Stimulated activated naive CD8-positive, alpha-beta T cell treated with anti-CD3 and anti-CD28 coated beads, Interleukin-15, Interleukin-2, amounts not matched to agents 100 ng/mL and 50 ng/mL, for 24 hours (primary cell): ENCODE measurements around the gene SFMBT1.

Source experiments
- H3K27ac Mint-ChIP-seq: one replicate; pipeline ENCODE4 v1.8.0; 2021; ENCODE audit warnings: mild to moderate bottlenecking, mixed read lengths
- H3K27me3 Mint-ChIP-seq: one replicate; pipeline ENCODE4 v1.8.0; 2021; ENCODE audit warnings: mixed read lengths
- H3K36me3 Mint-ChIP-seq: one replicate; pipeline ENCODE4 v1.8.0; 2021; ENCODE audit warnings: low read depth, mixed read lengths
- H3K4me1 Mint-ChIP-seq: one replicate; pipeline ENCODE4 v1.8.0; 2021; ENCODE audit warnings: low read depth, mixed read lengths
- H3K4me3 Mint-ChIP-seq: one replicate; pipeline ENCODE4 v1.8.0; 2021; ENCODE audit warnings: mild to moderate bottlenecking, mixed read lengths
- H3K9me3 Mint-ChIP-seq: one replicate; pipeline ENCODE4 v1.8.0; 2021; ENCODE audit warnings: mixed read lengths

SFMBT1 gene

DNA sequence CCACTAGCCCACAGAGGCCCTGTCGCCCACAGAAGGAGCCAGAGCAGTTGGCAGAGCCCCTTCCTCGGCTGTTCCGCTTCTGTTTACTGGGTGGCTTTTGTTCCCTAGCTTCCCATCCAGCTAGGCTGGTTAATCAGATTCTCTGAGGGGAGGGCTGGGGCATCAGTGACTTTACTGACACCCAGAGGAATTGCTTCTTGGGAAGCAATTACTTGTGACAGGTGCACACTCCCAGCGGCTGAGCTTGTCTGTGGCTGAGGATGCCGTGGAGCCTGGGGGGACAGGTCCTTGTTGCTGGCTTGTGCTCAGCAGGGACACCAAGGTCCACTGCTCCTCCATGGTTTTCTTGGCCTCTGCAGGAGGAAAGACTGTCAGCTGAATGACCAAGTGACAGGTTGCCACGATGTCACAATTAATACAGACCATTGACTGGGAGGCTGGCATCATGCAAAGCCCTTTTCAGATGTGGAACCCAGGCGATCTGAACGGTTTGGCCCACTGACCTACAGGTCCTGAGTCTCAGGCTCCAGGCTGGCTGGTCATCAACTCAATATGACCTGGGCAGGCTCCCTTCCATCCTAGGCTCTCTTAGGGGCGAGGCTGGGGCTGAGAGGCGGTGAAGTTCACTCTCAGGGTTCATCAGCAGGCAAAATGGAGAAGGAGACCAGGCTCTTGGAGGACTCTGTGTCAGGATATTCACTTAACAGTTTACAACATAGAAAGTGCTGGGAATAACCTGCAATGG, 31.8 kb upstream of the SFMBT1 start:
- H3K4me3 Mint-ChIP-seq, result no peak overlapping the region
- H3K27me3 Mint-ChIP-seq, result no peaks in the 10 kb centered on the region
- H3K4me1 Mint-ChIP-seq, result peaks cover 9% of the 10 kb centered on the region
- no peaks in the 10 kb centered on the region for H3K36me3 Mint-ChIP-seq
- H3K27ac Mint-ChIP-seq, result no peak overlapping the region
- no peaks in the 10 kb centered on the region for H3K9me3 Mint-ChIP-seq

DNA sequence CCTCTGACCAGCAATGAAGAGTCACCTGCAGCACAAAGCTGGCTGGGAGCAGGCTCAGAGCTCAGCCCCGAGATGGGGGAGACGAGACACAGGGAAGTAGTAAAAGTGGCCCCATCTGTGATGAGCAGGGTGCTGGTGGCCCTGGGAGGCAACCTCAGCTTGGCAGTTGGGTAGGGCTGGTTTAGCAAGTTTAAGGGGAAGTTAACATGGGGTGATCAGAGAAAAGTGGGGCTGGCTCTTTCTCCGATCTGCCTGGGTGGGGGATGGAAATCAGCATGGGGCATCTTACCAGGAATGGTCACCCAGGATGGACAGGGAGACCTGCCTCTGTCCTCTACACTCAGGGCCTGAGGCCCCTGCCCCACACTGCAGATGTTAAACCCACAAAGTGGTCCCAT, 29.9 kb upstream of the SFMBT1 start:
- H3K27me3 Mint-ChIP-seq, result no peaks in the 10 kb centered on the region
- H3K4me1 Mint-ChIP-seq, result peaks cover 14% of the 10 kb centered on the region
- no peaks in the 10 kb centered on the region for H3K9me3 Mint-ChIP-seq
- H3K36me3 Mint-ChIP-seq, result no peaks in the 10 kb centered on the region
- no peak overlapping the region for H3K27ac Mint-ChIP-seq
- H3K4me3 Mint-ChIP-seq, result no peak overlapping the region

DNA sequence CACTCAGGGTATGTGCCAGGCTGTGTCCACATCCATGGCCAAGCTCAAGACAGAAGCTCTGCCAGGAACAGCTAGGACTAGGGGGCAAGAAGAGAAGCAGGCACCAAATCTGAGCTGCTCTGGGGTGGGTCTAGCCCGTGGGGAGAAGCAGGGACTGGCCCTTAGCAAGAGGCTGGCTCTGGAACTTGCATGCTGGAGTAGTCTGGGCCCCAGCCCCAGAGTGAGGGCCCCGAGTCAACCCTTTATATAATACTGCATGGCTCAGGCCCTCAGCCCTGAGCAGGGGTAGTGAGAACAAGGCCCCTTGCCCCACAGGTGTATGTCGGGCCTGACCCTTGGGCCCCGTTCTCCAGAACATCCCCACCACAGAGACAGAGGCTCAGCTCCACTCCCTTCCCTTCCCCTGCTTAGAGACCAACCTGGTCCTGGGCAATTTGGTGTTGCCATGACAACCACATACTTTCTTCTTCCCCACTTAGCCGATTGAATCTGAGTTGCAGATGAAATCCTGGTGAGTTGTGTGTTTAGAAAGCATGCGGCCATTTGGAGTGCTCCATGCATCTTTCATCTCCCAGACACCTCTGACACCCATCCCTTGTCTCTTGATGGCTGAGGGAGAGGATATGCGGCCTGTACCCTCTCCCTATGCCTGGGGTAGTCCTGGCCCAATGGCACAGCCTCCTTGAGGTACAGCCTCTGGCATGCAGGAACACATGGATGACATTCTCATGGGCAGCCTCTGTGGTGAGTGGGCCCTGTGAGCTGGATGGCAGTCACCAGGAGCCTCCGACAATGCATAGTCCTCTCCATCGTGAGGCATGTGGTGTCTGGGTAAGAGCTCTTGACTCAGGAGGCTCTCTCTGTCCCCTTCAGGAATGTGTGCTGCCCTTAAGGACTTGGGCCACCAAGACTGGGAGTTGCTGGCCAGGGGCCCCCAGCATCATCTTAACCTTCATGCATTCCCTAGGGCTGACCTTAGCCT, 29.2 kb upstream of the SFMBT1 start:
- Mint-ChIP-seq H3K4me1 (peaks cover 14% of the 10 kb centered on the region), H3K4me3 (no peak overlapping the region), H3K27me3 (no peaks in the 10 kb centered on the region), H3K9me3 (no peaks in the 10 kb centered on the region), H3K27ac (no peak overlapping the region), H3K36me3 (no peaks in the 10 kb centered on the region)

DNA sequence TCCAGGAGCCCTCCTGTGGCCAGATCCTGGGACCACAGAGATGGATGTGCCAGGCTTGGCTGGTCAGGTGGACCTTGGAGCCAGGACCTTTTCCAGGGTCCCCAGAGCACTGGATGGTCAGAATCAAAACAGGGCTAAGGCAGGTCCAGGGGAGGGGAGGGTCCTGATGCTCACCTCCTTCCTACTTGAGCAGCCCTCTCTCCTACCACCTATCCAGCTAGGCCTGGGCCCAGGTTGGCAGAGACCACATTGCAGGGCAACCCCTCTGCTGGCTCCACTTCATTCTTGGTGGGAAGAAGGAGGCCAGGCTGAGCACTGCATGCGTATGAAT, 28.5 kb upstream of the SFMBT1 start:
- H3K9me3 Mint-ChIP-seq, result no peaks in the 10 kb centered on the region
- no peaks in the 10 kb centered on the region for H3K36me3 Mint-ChIP-seq
- no peaks in the 10 kb centered on the region for H3K27me3 Mint-ChIP-seq
- no peak overlapping the region for H3K4me3 Mint-ChIP-seq
- peaks cover 14% of the 10 kb centered on the region for H3K4me1 Mint-ChIP-seq
- H3K27ac Mint-ChIP-seq, result no peak overlapping the region

DNA sequence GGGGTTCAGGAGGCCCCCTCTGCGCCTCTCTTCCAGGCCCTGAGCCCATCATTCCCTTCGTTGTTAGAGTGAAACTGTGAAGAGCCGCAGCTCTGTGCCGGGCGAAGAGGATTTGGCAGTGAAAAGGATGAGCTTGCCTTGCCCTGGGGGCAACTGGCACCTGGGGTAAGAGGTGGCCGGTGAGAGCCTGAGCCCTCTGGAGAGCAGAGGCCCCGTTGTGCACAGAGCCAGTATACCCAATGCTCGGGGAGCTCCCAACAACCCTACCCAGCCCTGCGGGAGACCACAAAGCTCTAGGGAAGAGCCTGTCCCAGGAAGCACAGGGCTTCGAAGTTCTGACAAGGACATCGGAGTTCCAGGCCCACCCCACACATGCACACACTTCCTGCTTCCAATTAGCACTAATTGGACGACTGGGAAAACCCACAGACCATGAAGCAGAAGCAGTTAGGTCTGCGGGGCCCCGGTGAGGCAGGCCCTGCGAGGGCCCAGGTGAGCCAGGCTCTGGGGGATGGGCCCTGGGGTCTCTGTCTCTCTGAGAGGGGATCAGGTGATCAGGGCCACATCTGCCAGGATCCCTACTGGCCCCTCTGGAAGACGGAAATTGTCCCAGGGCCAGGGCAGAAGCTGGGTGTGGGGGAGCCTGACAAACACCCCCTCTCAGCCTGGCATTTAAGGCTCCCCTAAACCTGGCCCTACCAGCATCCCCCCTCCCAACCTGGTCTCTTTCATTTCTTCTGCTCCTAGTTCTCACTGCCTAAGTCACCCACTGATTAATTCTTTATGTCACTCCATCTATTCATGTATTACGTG, 27.9 kb upstream of the SFMBT1 start:
- H3K9me3 Mint-ChIP-seq, result no peaks in the 10 kb centered on the region
- peak overlapping the region; percentile 94 for H3K27ac Mint-ChIP-seq
- H3K4me1 Mint-ChIP-seq, result peaks cover 14% of the 10 kb centered on the region
- peak overlapping the region; percentile 85 for H3K4me3 Mint-ChIP-seq
- H3K36me3 Mint-ChIP-seq, result no peaks in the 10 kb centered on the region
- H3K27me3 Mint-ChIP-seq, result no peaks in the 10 kb centered on the region

DNA sequence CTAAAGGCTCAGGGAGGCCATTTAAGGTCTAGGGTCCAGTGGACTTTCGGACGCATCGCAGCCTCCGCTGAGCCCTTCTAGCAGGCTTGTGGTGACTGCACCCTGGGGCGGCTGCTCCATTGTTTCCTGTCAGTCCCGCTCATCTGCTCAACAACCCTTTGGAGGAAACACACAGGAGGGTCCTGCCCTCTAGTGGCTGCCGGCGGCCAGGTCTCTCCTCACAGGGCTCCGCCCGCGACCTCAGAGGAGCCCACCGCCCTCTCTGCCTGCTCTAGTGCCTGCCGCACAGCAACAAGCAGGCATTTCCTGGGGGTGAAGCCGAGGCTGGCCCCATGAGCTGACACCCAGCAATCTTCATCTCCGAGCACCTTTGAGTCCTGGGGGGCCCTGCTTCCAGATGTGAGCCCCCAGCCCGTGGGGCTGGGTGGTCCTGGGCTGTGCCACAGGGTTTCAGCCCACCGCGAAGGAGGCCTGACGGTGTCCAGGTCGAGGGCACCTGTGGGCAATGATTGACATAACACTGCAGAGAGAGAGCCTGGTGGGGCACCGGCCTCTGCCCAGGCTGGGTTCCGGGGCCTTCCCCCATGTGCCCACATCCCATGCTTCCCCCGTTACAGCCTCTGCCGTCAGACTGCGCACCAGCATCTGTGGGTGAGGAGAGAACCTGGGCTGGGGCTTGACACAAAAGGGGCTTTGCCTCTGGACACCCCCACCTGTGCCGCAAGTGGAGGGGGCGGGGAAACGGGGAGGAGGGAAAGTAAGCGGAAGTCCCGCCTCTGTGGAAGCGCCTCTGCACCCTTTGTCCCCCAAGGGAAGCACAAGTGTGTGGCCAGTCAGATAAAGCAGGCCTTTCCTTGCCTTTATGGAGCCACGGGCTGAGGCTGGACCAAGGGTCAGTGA, 27.0 kb upstream of the SFMBT1 start:
- Mint-ChIP-seq H3K4me1 (peaks cover 14% of the 10 kb centered on the region), H3K27ac (peak overlapping the region; percentile 94), H3K9me3 (no peaks in the 10 kb centered on the region), H3K36me3 (no peaks in the 10 kb centered on the region), H3K27me3 (no peaks in the 10 kb centered on the region), H3K4me3 (peak overlapping the region; percentile 85)

DNA sequence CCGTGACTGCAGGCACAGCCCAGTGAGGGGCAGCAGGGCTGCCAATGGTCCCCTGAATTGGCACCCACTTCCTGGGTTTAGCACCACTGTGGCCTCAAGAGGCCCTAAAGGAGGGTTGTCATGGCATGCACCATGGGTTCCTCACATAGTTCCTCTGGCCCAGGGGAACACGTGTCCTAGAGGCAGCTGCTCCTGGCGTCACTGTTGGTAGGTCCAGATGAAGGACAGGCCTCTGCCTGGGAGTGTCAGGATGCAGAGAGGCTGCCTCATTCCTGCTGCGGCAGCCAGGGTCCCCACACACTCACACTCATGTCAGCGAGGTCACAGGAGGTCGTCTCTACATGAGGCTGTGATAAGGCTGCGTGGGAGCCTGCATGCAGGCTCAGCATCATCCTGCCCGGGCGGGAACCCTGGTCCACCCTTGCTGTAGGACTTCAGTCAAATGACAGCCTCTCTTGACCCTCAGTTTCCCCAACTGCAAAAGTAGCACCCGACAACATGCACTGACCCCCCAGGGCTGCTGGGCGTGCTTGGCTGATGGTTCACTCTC, 26.1 kb upstream of the SFMBT1 start:
- no peak overlapping the region for H3K27ac Mint-ChIP-seq
- no peaks in the 10 kb centered on the region for H3K27me3 Mint-ChIP-seq
- H3K9me3 Mint-ChIP-seq, result no peaks in the 10 kb centered on the region
- H3K4me1 Mint-ChIP-seq, result peaks cover 14% of the 10 kb centered on the region
- peak overlapping the region; percentile 85 for H3K4me3 Mint-ChIP-seq
- no peaks in the 10 kb centered on the region for H3K36me3 Mint-ChIP-seq

DNA sequence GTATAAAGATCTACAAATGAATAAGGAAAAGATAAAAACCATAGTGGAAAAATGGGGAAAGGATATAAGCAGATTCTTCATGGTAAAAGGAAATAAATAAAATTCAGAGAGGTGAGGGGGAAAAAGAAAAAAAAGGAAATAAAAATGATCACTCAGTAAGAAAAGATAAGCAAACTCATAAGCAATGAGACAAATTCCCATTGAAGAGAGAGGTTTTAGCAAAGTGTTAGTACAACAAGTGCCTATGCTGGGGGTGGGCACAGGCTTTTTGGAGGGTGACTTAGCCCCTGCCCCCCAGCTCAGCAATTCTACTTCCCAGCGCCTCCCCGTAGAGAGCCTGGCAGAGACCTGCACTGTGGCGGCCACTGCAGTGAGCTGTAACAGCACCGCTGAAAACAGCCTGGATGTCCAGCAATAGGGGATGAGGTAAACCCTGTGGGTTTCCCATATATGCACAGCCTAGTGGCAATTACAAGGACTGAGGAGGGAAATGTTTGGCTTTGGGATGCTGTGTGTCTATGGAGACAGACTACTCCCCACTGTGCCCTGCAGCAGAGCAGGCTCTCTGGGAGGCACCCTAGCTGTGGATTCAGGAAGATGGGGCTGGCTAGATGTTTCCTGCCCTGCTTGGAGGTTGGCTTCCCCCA, 23.7 kb upstream of the SFMBT1 start:
- no peak overlapping the region for H3K27ac Mint-ChIP-seq
- no peaks in the 10 kb centered on the region for H3K27me3 Mint-ChIP-seq
- no peaks in the 10 kb centered on the region for H3K36me3 Mint-ChIP-seq
- no peak overlapping the region for H3K4me3 Mint-ChIP-seq
- H3K4me1 Mint-ChIP-seq, result peaks cover 14% of the 10 kb centered on the region
- no peaks in the 10 kb centered on the region for H3K9me3 Mint-ChIP-seq

DNA sequence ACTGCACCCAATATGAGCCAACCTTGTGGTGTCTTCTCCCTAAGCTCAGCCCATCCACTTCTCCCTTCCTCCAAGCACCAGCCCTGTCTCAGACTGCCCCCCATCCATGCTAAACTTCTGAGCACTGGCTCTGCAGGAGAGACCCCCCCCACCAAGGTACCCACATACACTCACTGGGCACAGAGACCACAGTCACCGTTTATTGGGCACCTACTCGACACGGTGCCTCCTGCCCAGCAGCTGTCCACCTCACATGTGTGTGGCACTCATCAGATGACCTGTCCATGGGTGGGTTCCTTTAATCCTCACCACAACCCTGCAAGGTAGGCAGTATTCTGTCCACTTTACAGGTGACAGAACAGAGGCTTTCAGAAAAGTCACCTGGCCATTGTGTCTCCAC, 22.3 kb upstream of the SFMBT1 start:
- no peaks in the 10 kb centered on the region for H3K9me3 Mint-ChIP-seq
- H3K4me3 Mint-ChIP-seq, result no peak overlapping the region
- H3K36me3 Mint-ChIP-seq, result no peaks in the 10 kb centered on the region
- H3K27ac Mint-ChIP-seq, result no peak overlapping the region
- H3K27me3 Mint-ChIP-seq, result no peaks in the 10 kb centered on the region
- H3K4me1 Mint-ChIP-seq, result peaks cover 10% of the 10 kb centered on the region

DNA sequence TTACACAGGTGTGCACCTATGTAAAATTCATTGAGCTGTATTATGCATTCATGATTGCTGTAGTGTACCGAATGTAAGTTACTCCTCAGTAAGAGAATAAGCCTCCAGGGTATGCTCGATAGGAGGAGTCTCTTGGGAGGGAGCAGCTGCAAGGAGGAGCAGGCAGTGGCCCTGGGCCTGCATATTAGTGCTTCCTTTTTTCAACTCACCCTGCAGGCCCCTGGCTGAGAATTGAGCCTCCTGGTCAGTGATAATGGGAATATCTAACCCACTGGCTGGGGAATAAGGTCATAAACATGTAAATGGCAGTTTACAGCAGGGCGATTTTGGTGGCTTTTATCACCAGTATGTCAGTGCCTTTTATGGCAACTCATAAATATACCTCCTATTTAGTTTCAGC, 21.7 kb upstream of the SFMBT1 start:
- no peak overlapping the region for H3K27ac Mint-ChIP-seq
- no peak overlapping the region for H3K4me3 Mint-ChIP-seq
- H3K9me3 Mint-ChIP-seq, result no peaks in the 10 kb centered on the region
- no peaks in the 10 kb centered on the region for H3K27me3 Mint-ChIP-seq
- no peaks in the 10 kb centered on the region for H3K36me3 Mint-ChIP-seq
- peaks cover 4% of the 10 kb centered on the region for H3K4me1 Mint-ChIP-seq

DNA sequence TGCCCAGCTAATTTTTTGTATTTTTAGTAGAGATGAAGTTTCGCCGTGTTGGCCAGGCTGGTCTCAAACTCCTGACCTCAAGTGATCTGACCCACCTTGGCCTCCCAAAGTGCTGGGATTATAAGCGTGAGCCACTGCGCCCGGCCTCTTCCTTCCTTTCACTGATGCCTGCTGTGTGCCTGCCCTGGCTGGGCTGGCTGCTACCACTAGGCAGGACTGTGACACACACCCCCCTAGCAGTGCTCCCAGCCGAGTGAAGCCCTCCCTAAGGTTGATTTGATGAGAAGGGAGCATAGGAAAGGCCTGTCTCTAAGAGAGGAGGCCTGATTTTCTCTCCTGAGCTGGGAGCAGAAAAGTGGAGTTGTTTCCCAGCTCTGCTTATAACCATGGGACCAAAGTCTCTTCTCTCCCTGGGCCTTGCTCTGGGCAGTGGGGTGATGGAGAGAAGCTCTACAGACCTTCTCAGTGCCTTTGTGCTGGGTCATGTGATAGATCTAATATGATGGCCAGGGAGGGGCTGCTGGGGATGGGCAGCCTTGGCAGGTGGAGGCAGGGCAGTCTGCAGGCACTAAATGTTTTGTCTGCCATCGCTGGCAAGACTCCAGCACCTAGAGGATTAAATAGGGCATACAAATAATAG, 20.1 kb upstream of the SFMBT1 start:
- no peak overlapping the region for H3K4me3 Mint-ChIP-seq

DNA sequence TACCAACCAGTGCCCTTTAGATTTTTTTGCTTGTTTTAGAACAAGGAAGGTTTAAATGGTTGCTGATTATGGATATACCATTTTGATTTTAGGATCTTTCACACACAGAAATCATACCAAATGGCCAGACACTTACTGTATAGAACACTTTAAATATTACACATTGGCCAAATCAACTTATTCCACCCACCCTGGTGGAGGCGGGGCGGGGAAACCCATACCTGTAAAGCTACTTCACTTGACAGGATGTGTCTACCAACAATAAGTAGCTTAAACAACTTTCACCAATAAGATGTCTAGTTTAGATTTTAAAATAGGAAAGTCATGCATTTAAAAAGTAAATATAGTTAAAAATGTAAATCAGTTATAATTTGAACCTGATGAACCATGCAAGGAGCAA, 17.0 kb upstream of the SFMBT1 start:
- Mint-ChIP-seq H3K4me3 (no peak overlapping the region), H3K27me3 (no peaks in the 10 kb centered on the region), H3K9me3 (no peaks in the 10 kb centered on the region), H3K4me1 (no peaks in the 10 kb centered on the region), H3K27ac (no peak overlapping the region), H3K36me3 (no peaks in the 10 kb centered on the region)

More for the DNA sequence above, 20.1 kb upstream of the SFMBT1 start:
- Mint-ChIP-seq H3K36me3 (no peaks in the 10 kb centered on the region), H3K27ac (no peak overlapping the region), H3K27me3 (no peaks in the 10 kb centered on the region), H3K9me3 (no peaks in the 10 kb centered on the region), H3K4me1 (no peaks in the 10 kb centered on the region)

DNA sequence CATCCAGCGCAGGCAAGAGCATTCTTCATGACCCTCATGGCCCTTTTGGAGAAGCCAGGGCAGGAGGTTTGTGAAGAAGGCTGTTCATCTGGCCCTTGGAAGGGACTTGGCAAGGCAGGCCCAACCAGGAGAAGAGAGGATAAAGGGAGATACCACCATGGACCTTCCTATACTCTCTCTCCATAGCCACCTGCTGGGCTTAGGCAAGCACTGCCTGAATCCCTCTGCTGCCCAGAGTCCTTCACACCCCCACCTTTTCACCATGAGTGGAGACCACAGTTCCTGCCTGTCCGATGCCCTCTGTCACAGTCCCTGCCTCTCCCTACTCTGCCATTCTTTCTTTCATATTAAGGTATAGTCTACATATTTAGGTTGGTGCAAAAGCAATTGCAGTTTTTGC, 10.6 kb upstream of the SFMBT1 start:
- Mint-ChIP-seq H3K27me3 (no peaks in the 10 kb centered on the region), H3K27ac (no peak overlapping the region), H3K4me3 (no peak overlapping the region), H3K4me1 (no peaks in the 10 kb centered on the region), H3K9me3 (no peaks in the 10 kb centered on the region), H3K36me3 (no peaks in the 10 kb centered on the region)
